Testis (tissue), 3 donors: Measurements from ENCODE around the gene NCMAP. TPM values are rescaled to one million over a fixed set of nuclear protein-coding genes. Genes with fewer than 3 reads are reported as not detected.
A peak's percentile ranks its signal among the peaks of the same experiment; 100 is the strongest.

Experiments used
- DNase-seq: peaks from one replicate; pipeline ENCODE4 v3.0.0-alpha.2; 2019
- H3K27ac ChIP-seq, 2 donors: fragments of 200-600 bp; sonication (generic); one replicate each; pipeline ENCODE4 v1.5.1; 2019
- H3K27me3 ChIP-seq: fragments of 200-600 bp; sonication (generic); one replicate; pipeline ENCODE4 v1.5.1; 2019
- H3K36me3 ChIP-seq: fragments of 200-600 bp; sonication (generic); one replicate; pipeline ENCODE4 v1.5.1; 2017; ENCODE audit warnings: low read depth; ENCODE audit errors: missing control alignments
- H3K4me1 ChIP-seq: fragments of 200-600 bp; sonication (generic); one replicate; pipeline ENCODE4 v1.5.1; 2019
- H3K4me3 ChIP-seq, 2 donors: fragments of 200-600 bp; sonication (generic); one replicate each; pipeline ENCODE4 v1.5.1; 2017 to 2019
- H3K9me3 ChIP-seq: fragments of 200-600 bp; sonication (generic); one replicate; pipeline ENCODE4 v1.5.1; 2017
- POLR2A ChIP-seq: fragments of 450-650 bp; IDR thresholded peaks from one replicate; pipeline ENCODE4 v1.6.1; 2017; ENCODE audit warnings: antibody characterized with exemption, mild to moderate bottlenecking, moderate library complexity
- WGBS, 2 donors: methylation state at CpG; one replicate each; pipeline ENCODE4 v1.1.5; 2018; 5-methylcytosine and 5-hydroxymethylcytosine counted together
- intact Hi-C: fragments of 100-400 bp; cut with DNase I; formaldehyde crosslinking; loops from one replicate; pipeline ENCODE4 v1.15.1; 2023; ENCODE audit warnings: low total_unique reads
- polyA plus RNA-seq: library from polyadenylated mRNA; stranded (reverse); fragments of 350-450 nt; fragmentation: Illumina TruSeq; extraction: RNeasy Lipid Tissue Mini Kit (QIAGEN cat#74804); gene quantifications from one replicate; pipeline ENCODE4 v1.2.3, GENCODE V29; 2014; ENCODE audit warnings: low read depth, low replicate concordance; ENCODE audit not compliant: insufficient read depth
- total RNA-seq, 2 donors: library from RNA; depleted of rRNA; stranded (reverse); fragments of >200 nt; gene quantifications; one replicate each; pipeline ENCODE4 v1.2.3, GENCODE V29; 2016
- TF ChIP-seq, protein P1 (sequence below), 3 experiments: fragments of 450-650 bp in 2 of 3; fragments of 200-600 bp in 1 of 3; sonication (generic) in 1 of 3; IDR thresholded peaks; one replicate each; pipeline ENCODE4 v1.5.1; 2016 to 2019; ENCODE audit warnings: antibody characterized with exemption in 3 of 3, mild to moderate bottlenecking in 2 of 3, moderate library complexity in 1 of 3

Gene NCMAP
- total and polyA plus RNA-seq, 3 donors from 2014 or later: 0.24 to 1.1 (median 0.26) TPM

DNA sequence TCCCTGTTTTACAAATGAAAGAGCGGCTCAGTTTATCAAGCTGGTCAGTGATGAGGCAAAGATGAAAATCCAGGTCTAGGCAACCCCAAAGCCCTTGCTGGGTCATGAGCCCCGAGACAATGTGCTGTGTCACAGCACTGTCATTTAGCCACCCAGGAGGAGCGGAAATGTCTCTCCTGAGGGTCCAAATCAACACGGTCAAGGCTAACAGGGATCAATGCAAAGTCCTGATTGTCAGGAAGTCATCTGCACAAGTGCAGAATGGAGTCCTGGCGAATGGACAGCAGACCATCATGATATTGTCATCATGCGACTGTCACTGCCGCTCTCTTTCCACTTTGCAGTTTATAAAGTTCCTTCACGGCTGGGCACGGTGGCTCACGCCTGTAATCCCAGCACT lies 30.2 kb downstream of the NCMAP start:
- no peaks in the 10 kb centered on the region for H3K27me3 ChIP-seq
- intact Hi-C loops: no loop called here
- no peaks in the 10 kb centered on the region for H3K36me3 ChIP-seq
- H3K27ac ChIP-seq: no peak overlapping the region
- no peak for TF ChIP-seq POLR2A
- TF ChIP-seq, protein P1, sequence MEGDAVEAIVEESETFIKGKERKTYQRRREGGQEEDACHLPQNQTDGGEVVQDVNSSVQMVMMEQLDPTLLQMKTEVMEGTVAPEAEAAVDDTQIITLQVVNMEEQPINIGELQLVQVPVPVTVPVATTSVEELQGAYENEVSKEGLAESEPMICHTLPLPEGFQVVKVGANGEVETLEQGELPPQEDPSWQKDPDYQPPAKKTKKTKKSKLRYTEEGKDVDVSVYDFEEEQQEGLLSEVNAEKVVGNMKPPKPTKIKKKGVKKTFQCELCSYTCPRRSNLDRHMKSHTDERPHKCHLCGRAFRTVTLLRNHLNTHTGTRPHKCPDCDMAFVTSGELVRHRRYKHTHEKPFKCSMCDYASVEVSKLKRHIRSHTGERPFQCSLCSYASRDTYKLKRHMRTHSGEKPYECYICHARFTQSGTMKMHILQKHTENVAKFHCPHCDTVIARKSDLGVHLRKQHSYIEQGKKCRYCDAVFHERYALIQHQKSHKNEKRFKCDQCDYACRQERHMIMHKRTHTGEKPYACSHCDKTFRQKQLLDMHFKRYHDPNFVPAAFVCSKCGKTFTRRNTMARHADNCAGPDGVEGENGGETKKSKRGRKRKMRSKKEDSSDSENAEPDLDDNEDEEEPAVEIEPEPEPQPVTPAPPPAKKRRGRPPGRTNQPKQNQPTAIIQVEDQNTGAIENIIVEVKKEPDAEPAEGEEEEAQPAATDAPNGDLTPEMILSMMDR (IDR thresholded peaks at IDR 0.05): no peak
- no peak for DNase-seq
- no peaks in the 10 kb centered on the region for H3K9me3 ChIP-seq
- no peaks in the 10 kb centered on the region for H3K4me1 ChIP-seq
- no peak overlapping the region for H3K4me3 ChIP-seq
- 77 to 86% methylated on average over 9 to 10 of the region's 10 CpGs for WGBS, 2 donors

DNA sequence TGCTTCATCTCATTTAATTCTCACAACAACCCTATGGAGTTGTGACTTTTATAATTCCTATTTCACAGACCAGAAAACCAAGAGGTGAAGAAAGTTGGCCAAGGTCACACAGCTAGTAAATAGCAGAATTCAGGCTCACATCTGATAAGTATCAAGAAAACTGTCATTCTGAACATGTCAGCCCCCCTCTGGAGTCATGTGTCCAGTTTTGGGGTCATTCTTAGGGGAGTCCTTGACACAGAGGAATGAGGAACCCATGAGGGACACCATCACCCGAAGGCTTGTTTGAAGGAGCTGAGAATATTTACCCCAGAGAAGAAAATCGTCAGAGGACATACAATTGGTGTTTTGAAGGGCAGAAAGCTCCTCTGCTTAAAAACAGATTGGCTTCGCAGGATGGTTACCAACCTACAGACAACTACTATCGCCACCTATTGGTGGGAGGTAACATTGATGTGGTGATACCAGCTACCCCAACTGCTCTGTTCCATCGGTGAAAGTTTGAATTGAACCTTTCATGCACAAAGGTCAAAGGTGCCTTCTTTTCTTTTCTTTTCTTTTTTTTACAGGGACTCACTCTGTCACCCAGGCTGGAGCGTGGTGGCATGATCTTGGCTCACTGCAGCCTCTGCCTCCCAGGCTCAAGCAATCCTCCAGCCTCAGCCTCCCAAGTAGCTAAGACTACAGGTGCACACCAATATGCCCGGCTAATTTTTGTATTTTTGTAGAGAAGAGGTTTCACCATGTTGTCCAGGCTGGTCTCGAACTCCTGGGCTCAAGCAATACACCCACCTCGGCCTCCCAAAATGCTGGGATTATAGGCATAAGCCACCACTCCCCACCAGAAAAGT lies 31.3 kb downstream of the NCMAP start:
- peak; percentile 53 for DNase-seq
- WGBS, 2 donors: 51 to 55% methylated on average over 9 of the region's 9 CpGs
- H3K27me3 ChIP-seq: no peaks in the 10 kb centered on the region

DNA sequence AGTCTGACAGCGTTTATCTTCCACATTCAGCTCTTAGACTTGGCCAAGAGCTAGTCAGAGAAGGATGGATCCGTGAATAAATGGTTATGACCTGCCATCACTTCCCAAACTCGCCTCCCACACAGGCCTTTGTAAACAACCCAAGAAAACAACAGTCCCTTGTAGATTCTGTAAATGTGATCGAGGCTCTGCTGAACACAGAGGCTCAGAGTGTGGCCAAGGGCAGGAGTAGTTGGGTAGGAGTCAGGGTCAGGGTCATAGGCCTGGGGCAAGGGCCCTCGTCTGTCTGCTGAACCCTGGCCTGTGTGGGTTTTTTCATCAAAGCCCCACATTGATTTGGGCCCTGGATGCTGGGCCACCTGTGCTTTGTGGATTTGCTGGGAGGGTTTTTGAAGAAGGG lies 32.7 kb downstream of the NCMAP start:
- H3K4me1 ChIP-seq: no peaks in the 10 kb centered on the region
- H3K27ac ChIP-seq: no peak overlapping the region
- H3K27me3 ChIP-seq: no peaks in the 10 kb centered on the region
- H3K9me3 ChIP-seq: no peaks in the 10 kb centered on the region
- TF ChIP-seq POLR2A: no peak
- TF ChIP-seq, protein P1 (IDR thresholded peaks at IDR 0.05): no peak
- no peak overlapping the region for H3K4me3 ChIP-seq
- 58 to 66% methylated on average over 5 of the region's 5 CpGs for WGBS, 2 donors
- DNase-seq: no peak
- H3K36me3 ChIP-seq: no peaks in the 10 kb centered on the region
- intact Hi-C loops: no loop called here

More for the DNA sequence above, 31.3 kb downstream of the NCMAP start:
- intact Hi-C loops: no loop called here
- no peak overlapping the region for H3K4me3 ChIP-seq
- H3K27ac ChIP-seq: no peak overlapping the region
- no peak for TF ChIP-seq POLR2A
- TF ChIP-seq, protein P1 (IDR thresholded peaks at IDR 0.05): peak; percentile 30 to 65 (median 54)
- H3K36me3 ChIP-seq: no peaks in the 10 kb centered on the region
- H3K9me3 ChIP-seq: no peaks in the 10 kb centered on the region
- no peaks in the 10 kb centered on the region for H3K4me1 ChIP-seq

DNA sequence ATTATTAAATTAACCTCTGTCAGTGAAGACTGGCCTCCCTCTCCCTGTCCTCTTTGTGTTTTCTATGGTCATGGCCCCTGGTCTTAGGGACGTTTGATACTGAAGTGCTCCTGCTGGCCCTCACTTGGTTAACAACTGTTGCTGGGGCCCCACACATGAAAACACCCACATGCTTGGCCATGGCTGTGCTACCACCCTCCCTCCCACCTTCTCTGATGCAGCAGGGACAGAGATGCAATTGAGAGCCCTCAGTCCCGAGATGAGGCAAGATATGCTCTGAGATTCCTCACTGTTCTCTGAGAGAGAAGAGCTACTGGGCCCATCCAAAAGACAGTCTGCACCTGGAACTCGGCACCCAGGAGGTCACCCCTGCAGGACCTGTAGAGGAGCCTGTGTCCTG lies 33.3 kb downstream of the NCMAP start:
- DNase-seq: no peak
- H3K4me3 ChIP-seq: no peak overlapping the region
- H3K36me3 ChIP-seq: no peaks in the 10 kb centered on the region
- no peak overlapping the region for H3K27ac ChIP-seq
- no peaks in the 10 kb centered on the region for H3K27me3 ChIP-seq
- no peaks in the 10 kb centered on the region for H3K9me3 ChIP-seq
- intact Hi-C loops: no loop called here
- 58 to 61% methylated on average over 1 to 3 of the region's 3 CpGs for WGBS, 2 donors
- TF ChIP-seq, protein P1 (IDR thresholded peaks at IDR 0.05): no peak
- no peak for TF ChIP-seq POLR2A
- H3K4me1 ChIP-seq: no peaks in the 10 kb centered on the region

DNA sequence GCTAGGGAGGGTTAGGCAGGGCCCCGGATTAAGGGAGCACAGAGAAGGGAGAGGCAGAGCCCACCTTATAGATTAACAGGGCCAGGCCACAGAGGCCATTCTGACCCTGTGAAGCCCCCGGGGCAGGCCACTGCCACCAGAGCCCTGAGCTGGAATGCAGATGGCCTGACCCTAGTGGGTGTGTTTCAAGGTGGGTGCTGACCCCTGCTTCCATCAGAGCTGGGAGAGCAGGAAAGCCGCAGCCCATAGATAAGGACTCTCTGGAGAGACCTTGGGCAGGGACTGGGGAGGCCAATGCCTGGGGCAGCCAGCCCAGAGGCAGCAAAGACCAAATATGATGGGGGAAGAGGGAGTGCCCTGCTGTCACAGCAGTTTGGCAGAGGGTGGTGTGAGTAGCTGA lies 35.9 kb downstream of the NCMAP start:
- no peak for DNase-seq
- TF ChIP-seq POLR2A: no peak
- TF ChIP-seq, protein P1 (IDR thresholded peaks at IDR 0.05): no peak
- Histone ChIP-seq H3K4me1 (no peaks in the 10 kb centered on the region), H3K27ac (no peak overlapping the region), H3K36me3 (no peaks in the 10 kb centered on the region), H3K9me3 (no peaks in the 10 kb centered on the region), H3K27me3 (no peaks in the 10 kb centered on the region), H3K4me3 (no peak overlapping the region)
- intact Hi-C loops: no loop called here
- WGBS, 2 donors: 39 to 54% methylated on average over 3 of the region's 3 CpGs
